A673 (cell line): ENCODE results near the gene UACA. TPM values are rescaled to one million over a fixed set of nuclear protein-coding genes. Genes with fewer than 3 reads are reported as not detected.

Experiments
- BruUV-seq: library from RNA; stranded (reverse); fragments of 400-500 nt; replicated peaks from 2 replicates; lab custom pipeline; 2021; lab: Mats Ljungman, UMichigan
- CTCF ChIA-PET: fragments of 300-600 bp; sonication (Branson Sonifier 250); formaldehyde crosslinking; loops from one replicate; lab custom pipeline; 2022; ENCODE audit warnings: antibody characterized with exemption; lab: Charles Lee
- POLR2A ChIA-PET: fragments of 300-600 bp; sonication (Branson Sonifier 250); formaldehyde crosslinking; loops from one replicate; lab custom pipeline; 2022; ENCODE audit warnings: antibody characterized with exemption; ENCODE audit not compliant: low non-redundant PET; lab: Charles Lee
- DNase-seq: peaks from one replicate; pipeline ENCODE4 v3.0.0-alpha.2; 2015; ENCODE audit warnings: low spot score
- H3K27ac ChIP-seq: fragments of 200-600 bp; sonication (generic); 2 replicates; pipeline ENCODE4 v1.5.1; 2016; ENCODE audit warnings: mixed run types, low read depth, mild to moderate bottlenecking, mixed read lengths, antibody characterized with exemption, low read length; ENCODE audit not compliant: poor library complexity, severe bottlenecking
- H3K27me3 ChIP-seq: fragments of 200-600 bp; sonication (generic); replicated peaks from 2 replicates; pipeline ENCODE4 v1.6.1; 2017; ENCODE audit warnings: mixed run types, low read depth, mild to moderate bottlenecking, mixed read lengths, antibody characterized with exemption, low read length; ENCODE audit not compliant: insufficient read depth, poor library complexity
- H3K36me3 ChIP-seq: fragments of 200-600 bp; sonication (generic); 2 replicates; pipeline ENCODE4 v1.6.1; 2016; ENCODE audit warnings: mixed run types, mild to moderate bottlenecking, mixed read lengths, antibody characterized with exemption, low read length; ENCODE audit not compliant: insufficient read depth, poor library complexity, severe bottlenecking
- H3K4me1 ChIP-seq: fragments of 200-600 bp; sonication (generic); 2 replicates; pipeline ENCODE4 v1.6.1; 2017; ENCODE audit warnings: mixed run types, mild to moderate bottlenecking, mixed read lengths, antibody characterized with exemption, low read length; ENCODE audit not compliant: insufficient read depth, poor library complexity, severe bottlenecking
- H3K4me3 ChIP-seq: fragments of 200-600 bp; sonication (generic); 2 replicates; pipeline ENCODE4 v1.5.1; 2016; ENCODE audit warnings: low read depth, mixed run types, mild to moderate bottlenecking, mixed read lengths, low read length; ENCODE audit not compliant: poor library complexity, severe bottlenecking
- H3K9me3 ChIP-seq: fragments of 200-600 bp; sonication (generic); 2 replicates; pipeline ENCODE4 v1.6.1; 2016; ENCODE audit warnings: mixed run types, low read depth, mild to moderate bottlenecking, mixed read lengths, antibody characterized with exemption, low read length; ENCODE audit not compliant: poor library complexity, severe bottlenecking
- EZH2 ChIP-seq: fragments of 200-600 bp; sonication (generic); IDR thresholded peaks from 2 replicates; pipeline ENCODE4 v1.6.1; 2017; ENCODE audit warnings: borderline replicate concordance, low read depth, mild to moderate bottlenecking, mixed read lengths, antibody characterized with exemption, low read length; ENCODE audit not compliant: poor library complexity, severe bottlenecking
- intact Hi-C: fragments of 100-400 bp; cut with micrococcal nuclease; formaldehyde crosslinking; loops from one replicate; pipeline ENCODE4 v1.10.0; 2022; ENCODE audit not compliant: unreplicated experiment
- total RNA-seq: library from RNA; stranded (reverse); gene quantifications from 2 replicates; pipeline ENCODE4 v1.2.3, GENCODE V29; 2021
- TF ChIP-seq, protein P1 (sequence below): fragments of 300-800, 200-600 bp; sonication (generic); conservative IDR thresholded peaks from 2 replicates; pipeline ENCODE4 v1.5.1; 2017; ENCODE audit warnings: low read depth, mild to moderate bottlenecking, antibody characterized with exemption, low read length, moderate library complexity, mixed read lengths

UACA gene
- total RNA-seq, 1 experiment from 2014 or later: 26.9 TPM

DNA sequence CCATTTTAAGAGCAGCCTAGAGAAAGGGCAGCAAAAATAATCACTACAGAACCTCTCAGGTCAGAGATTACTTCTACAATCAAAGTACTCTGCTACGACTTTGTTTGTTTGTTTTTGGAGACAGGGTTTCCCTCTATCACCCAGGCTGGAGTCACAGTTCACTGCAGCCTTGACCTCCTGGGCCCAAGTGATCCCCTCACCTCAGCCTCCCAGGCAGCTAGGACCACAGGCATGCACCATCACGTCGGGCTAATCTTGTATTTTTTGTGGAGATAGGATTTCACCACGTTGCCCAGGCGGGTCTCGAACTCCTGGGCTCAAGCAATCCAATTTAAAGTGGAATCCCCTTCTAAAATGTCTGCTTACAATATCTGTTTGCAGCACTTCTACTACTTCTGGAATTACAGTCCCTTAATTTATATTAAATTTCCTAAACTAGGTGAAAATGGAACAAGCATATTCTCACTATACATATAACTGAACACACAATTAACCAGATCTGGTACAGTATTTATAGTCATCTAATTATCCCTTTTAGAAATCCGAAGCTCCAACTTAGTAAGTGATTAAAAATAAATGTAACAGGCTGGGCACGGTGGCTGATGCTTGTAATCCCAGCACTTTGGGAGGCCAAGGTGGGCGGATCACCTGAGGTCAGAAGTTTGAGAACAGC lies 4.4 kb downstream of the UACA start:
- CTCF ChIA-PET: no interaction called here
- peaks cover 11% of the 10 kb centered on the region for H3K4me1 ChIP-seq
- no peaks in the 10 kb centered on the region for H3K36me3 ChIP-seq
- no peaks in the 10 kb centered on the region for H3K27me3 ChIP-seq
- intact Hi-C loops: no loop called here
- TF ChIP-seq EZH2: no peak
- TF ChIP-seq, protein P1, sequence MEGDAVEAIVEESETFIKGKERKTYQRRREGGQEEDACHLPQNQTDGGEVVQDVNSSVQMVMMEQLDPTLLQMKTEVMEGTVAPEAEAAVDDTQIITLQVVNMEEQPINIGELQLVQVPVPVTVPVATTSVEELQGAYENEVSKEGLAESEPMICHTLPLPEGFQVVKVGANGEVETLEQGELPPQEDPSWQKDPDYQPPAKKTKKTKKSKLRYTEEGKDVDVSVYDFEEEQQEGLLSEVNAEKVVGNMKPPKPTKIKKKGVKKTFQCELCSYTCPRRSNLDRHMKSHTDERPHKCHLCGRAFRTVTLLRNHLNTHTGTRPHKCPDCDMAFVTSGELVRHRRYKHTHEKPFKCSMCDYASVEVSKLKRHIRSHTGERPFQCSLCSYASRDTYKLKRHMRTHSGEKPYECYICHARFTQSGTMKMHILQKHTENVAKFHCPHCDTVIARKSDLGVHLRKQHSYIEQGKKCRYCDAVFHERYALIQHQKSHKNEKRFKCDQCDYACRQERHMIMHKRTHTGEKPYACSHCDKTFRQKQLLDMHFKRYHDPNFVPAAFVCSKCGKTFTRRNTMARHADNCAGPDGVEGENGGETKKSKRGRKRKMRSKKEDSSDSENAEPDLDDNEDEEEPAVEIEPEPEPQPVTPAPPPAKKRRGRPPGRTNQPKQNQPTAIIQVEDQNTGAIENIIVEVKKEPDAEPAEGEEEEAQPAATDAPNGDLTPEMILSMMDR: no peak
- H3K27ac ChIP-seq: no peak overlapping the region
- POLR2A ChIA-PET: no interaction called here
- H3K4me3 ChIP-seq: no peak overlapping the region
- H3K9me3 ChIP-seq: no peaks in the 10 kb centered on the region
- no peak for DNase-seq
- BruUV-seq: no TSS peak

DNA sequence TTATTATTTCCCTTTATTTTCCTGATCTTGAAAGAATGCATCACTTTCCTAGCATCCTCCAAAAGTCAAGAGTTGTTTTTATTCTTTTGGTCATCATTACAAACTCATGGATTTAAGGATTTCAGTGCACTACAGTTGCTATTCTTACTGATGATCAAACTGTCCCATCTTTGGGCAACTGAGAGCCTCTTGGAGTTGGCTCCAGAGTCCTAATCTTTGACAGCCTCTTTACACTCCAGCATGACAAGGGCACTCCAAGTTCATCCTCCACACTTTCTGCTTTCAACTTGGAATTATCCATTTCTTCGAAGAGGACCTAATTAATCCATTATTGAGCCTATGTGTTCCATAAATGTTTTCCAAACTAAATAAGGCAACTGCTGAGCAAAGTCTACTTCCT lies 5.7 kb downstream of the UACA start:
- intact Hi-C loops: no loop called here
- no peak for DNase-seq
- TF ChIP-seq EZH2: no peak
- TF ChIP-seq, protein P1: no peak
- ChIA-PET POLR2A (no interaction called here), CTCF (no interaction called here)
- H3K4me3 ChIP-seq: no peak overlapping the region
- no peaks in the 10 kb centered on the region for H3K9me3 ChIP-seq
- no TSS peak for BruUV-seq
- H3K4me1 ChIP-seq: peaks cover 10% of the 10 kb centered on the region
- H3K27me3 ChIP-seq: no peaks in the 10 kb centered on the region
- no peaks in the 10 kb centered on the region for H3K36me3 ChIP-seq
- H3K27ac ChIP-seq: no peak overlapping the region

- ChIA-PET POLR2A (interaction anchor here (0.7 kb wide), 1 partner anchor 52 kb away, joined by 6 read pairs; no protein-coding TSS in a partner anchor), CTCF (no interaction called here)
- intact Hi-C loops: no loop called here
- H3K4me3 ChIP-seq: no peak overlapping the region
- DNase-seq: no peak
- no peaks in the 10 kb centered on the region for H3K27me3 ChIP-seq
- no peaks in the 10 kb centered on the region for H3K36me3 ChIP-seq
- H3K9me3 ChIP-seq: no peaks in the 10 kb centered on the region
- H3K27ac ChIP-seq: no peak overlapping the region
- TF ChIP-seq EZH2: no peak
- TF ChIP-seq, protein P1: no peak
- no TSS peak for BruUV-seq
- H3K4me1 ChIP-seq: peaks cover 5% of the 10 kb centered on the region
Observed at GRCh38 chr15:70754862-70755261, 8.5 kb downstream of the UACA start.
